Tibial nerve (tissue), 3 donors: Measurements from ENCODE around the gene PCED1B.

Experiments used
- CTCF ChIP-seq, 5 experiments: fragments of 200-600 bp in 3 of 5; fragments of 450-650 bp in 2 of 5; sonication (generic) in 3 of 5; IDR thresholded peaks; one replicate each; pipeline ENCODE4 v1.5.1; 2016 to 2019; ENCODE audit warnings: antibody characterized with exemption in 5 of 5, mild to moderate bottlenecking in 3 of 5, moderate library complexity in 2 of 5
- POLR2A ChIP-seq, 2 donors: fragments of 450-650 bp; IDR thresholded peaks; one replicate each; pipeline ENCODE4 v1.6.1; 2017; ENCODE audit warnings: antibody characterized with exemption in 2 of 2, mild to moderate bottlenecking in 2 of 2, moderate library complexity in 2 of 2

GRCh38 chr12:47098099-47098498, 18.7 kb downstream of the PCED1B start:
- TF ChIP-seq POLR2A (IDR thresholded peaks at IDR 0.05) (no peak), CTCF (IDR thresholded peaks at IDR 0.05) (no peak)
